ENCODE measurements around the gene ACTN4.
A peak's percentile ranks its signal among the peaks of the same experiment; 100 is the strongest.

Gene ACTN4

GRCh38 chr19:38679839-38680238 lies 32.4 kb downstream of the ACTN4 start:
- DNase-seq = no peak

GRCh38 chr19:38682195-38682867 lies 34.9 kb downstream of the ACTN4 start:
- DNase-seq = no peak

DNA sequence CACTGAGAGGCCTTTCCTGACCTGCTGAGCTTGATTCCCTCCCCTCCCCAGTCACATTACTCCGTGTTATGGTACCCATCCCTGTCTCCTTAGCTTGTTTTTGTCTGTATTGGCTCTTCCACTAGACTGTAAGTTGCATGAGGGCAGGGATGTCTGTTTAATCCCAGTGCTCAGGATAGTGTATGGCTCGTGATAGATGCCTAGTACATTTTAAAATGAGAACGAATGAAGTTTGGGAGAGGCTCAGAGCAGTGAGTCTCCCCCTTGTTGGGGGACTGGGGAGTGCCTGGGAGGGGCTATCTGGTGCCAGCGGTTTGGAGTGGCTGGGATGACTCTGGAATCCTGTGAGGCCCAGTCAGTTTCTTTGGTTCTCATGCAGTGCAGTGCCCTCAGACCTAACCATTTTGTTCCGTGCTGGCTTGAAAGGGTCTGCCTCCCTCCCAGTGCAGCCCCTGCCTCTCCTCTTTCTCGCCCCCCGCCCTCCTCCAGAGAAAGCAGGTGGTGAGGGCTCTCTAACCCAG lies 35.5 kb downstream of the ACTN4 start:
- no peak for DNase-seq

GRCh38 chr19:38683393-38684077 lies 36.1 kb downstream of the ACTN4 start:
- peak; percentile 94 for DNase-seq

- peak; percentile 31 for DNase-seq
Measured at GRCh38 chr19:38684078-38684861, 36.8 kb downstream of the ACTN4 start.

- no peak for DNase-seq
Measured at GRCh38 chr19:38684862-38685665, 37.6 kb downstream of the ACTN4 start.

DNA sequence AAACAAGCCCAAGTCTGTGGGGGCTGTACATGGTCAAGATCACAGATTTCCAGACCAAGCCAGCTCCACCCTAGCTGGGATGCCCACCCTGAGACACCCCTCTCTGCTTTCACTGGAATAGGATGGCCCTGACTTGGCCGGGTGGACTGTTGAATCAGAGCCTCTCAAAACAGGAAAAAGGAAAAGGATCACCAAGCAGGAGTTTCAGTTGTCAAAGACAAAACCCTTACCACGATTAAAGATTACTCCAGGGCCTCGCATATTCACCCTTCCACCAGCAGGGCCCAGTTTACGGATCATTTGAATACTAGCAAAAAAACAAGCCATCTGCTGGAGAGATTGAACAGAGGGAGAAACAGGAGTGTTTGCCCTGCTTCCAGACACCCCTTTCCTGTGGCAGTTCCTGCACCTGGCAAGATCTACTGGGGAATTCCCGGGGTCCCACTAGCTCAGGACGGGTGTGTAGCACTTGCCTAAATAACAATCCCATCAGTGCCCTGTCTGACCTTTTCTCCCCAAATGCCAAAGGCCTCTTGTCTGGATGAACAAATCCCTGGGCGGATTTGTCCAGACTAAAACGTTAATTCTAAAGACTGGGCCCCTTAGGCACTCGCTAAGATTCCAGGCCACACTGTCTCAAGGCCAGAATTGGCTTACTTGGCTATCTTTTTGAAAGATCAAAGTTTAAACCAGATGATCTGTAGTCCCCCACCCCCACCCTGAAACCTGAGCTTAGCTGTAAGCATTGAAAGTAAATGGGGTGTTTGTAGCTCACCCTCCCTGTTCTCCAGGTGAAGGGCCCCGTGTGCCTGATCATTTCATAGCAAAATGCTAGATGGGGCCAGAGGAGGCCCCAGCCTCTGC lies 38.4 kb downstream of the ACTN4 start:
- no peak for DNase-seq

DNA sequence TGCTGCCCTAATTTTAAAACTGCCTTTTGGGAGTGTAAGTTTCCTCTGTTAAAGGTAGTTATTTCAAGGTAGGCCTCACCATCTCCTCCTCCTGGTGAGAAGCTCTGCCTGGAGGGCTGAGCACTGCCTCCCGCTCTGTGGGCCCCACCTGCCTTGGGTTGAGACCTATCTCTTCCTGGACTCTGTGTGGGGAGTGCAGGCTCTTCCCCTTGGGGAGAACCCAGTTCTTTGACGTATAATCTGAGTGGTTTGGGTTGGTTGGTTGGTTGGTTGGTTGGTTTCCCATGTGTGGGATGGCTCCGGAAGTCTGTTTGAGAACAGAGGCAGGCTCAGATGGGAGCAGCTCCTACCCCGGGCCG lies 39.1 kb downstream of the ACTN4 start:
- no peak for DNase-seq

GRCh38 chr19:38687837-38688378 lies 40.5 kb downstream of the ACTN4 start:
- no peak for DNase-seq

DNA sequence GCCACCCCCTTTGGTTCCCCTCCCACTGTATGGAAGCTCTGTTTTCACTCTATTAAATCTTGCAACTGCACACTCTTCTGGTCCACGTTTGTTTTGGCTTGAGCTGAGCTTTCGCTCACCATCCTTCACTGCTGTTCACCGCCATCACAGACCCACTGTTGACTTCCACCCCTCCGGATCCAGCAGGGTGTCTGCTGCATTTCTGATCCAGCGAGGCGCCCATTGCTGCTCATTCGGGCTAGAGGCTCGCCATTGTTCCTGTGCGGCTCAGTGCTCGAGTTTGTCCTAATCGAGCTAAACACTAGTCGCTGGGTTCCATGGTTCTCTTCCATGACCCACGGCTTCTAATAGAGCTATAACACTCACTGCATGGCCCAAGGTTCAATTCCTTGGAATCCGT lies 42.7 kb downstream of the ACTN4 start:
- no peak for DNase-seq

GRCh38 chr19:38690832-38691231 lies 43.4 kb downstream of the ACTN4 start:
- DNase-seq = no peak

GRCh38 chr19:38691938-38692457 lies 44.5 kb downstream of the ACTN4 start:
- DNase-seq = no peak

DNA sequence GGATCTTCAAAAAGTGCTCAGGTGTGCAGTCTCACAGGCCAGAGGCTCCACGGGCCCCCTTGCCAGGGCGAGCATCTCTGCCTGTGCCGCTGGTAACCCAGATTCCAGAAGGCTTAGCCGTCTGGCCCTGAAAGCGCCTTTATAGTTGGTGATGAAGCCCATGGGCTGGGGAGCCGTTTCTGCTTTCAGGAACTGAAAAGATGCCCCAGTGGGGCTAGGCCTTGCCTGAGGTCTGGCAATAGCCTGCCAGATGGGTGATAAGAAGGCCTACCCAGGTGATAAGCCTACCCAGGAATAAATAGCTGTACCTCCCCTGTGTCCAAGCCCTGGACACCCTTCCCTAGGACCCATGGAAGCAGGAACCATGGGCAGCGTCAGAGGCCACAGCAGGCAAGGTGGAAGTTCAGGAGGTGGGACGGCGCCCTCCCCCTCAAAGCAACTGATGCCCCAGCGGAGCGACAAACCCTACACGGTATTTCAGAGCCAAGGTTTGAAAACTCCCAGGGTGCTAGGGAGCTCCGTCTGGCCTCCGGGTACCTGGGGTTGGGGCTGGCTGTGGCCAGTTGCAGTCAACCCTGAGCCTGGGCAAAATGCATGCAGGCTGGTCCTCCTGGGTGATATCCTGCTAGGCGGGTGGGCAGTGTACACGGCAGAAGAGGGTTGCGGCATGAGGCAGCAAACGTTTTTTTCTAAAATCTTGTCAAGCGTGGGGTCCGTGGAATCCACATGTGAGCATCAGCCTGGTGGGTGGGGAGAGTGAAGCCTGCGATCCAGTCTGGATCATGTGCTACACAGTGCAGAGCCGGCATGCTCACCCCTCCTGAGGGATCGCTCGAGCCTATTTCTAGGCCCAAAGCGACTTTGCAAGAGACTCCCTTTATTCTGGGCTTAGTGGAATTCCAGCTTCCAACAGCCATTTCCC lies 45.3 kb downstream of the ACTN4 start:
- DNase-seq = no peak

DNA sequence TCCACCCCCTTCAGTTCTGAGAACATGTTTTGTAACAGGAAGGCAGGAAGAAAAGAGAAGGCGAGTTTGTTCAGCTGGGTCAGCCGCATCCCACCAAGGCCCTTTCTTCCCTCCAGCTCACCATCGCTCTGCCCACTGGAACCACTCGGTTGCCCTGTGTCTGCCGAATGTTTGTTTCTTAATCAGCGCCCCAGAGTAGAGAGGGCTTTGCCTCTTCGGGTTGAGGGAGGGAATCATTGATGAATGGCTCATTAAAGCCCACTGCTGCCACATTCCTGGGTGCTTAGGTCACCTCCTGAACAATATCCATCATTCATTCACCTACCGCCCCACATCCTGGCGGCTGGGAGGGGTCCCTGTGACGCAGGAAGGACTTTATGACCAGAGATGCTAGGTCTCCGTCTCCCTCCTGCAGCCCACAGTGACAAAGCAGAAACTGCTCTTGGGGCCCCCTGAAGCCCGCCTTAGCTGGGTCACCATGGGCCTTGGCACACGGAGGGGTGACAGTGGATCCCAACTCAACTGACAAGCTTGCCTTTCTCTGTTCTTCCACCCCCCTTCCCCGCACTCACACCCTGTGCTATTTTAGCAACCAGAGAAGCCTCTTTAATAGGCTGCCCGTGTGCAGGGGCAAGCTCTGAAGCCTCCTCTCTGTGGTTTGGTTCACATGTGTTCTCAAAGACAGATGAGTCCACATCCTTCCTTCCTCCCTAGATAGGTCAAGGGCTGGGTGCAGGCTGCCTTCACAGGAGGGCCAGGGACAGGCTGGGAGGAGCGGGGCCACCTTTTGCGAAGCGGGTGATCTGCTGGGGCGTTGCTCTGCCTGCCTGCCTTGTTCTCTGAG lies 46.2 kb downstream of the ACTN4 start:
- no peak for DNase-seq

DNA sequence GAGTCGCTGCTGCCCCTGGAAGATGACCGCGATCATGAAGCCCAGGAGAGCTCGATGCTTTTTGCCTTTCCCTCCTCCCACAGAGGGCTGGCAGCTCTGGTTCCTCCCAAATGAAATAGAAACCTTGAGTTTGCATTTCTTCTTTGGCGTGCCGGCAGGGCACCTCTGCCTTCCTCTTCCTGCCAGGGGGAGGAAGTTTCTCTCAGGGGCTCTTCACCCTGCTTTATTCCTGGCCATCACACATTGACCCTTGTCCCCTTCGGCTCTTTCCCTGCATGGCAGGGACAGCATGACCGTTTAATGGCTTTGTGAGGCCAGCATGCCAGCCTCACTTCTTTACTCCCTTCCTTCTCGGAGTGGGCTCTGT lies 47.9 kb downstream of the ACTN4 start:
- DNase-seq = no peak

- no peak for DNase-seq
Measured at GRCh38 chr19:38695832-38696728, 48.6 kb downstream of the ACTN4 start.

- DNase-seq = no peak
Measured at GRCh38 chr19:38696729-38697055, 49.2 kb downstream of the ACTN4 start.

- no peak for DNase-seq
Measured at GRCh38 chr19:38697197-38697596, 49.7 kb downstream of the ACTN4 start.

Measured in NCI-H2029 (cell line).